ENCODE measurements around the gene ZAR1L.
A peak's percentile ranks its signal among the peaks of the same experiment; 100 is the strongest.

The ZAR1L gene

DNA sequence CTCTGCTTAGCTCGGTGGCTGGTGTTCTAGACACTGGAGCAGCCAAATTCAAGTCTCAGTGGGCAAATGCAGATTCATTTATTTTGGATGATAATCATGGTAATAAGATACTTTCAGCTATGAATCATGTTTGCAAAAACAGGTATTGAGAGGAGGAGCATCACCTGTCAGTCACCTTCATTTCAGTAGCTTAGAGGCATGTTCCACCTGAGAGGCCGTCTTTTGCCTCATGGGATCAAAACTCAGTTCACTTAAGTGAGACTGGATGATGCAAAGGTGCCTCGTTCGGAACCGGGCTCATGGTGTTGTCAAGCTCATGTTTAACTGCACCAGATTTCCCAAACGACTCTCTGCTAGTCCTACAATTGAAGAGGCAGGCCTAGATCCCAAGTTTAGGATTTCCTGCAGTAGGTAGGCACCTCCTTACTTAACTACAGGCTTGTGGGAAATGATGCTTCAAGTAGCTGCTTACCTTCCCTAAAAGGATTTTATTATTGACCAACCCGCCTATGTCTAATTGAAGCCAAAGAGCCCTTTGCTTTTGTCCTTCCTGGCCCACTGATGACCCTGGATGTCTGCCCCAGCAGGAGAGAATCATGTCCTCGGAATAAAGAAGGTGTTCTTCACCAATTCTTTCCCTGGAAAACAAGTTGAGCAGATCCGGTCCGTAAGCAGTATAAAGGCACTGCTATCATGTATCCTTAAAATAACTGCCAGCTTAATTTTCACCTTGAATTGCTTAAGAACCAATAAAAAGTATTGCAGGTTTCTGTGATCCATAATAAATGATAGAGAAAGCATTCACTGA is 60.0 kb downstream of the ZAR1L start:
- Histone ChIP-seq H3K9ac (no peak overlapping the region), H3K79me2 (no peaks in the 10 kb centered on the region), H3K4me2 (ENCODE audit: low read length) (peak overlapping the region; percentile 1), H2AFZ (no peak overlapping the region), H3K9me3 (ENCODE audit: control insufficient read depth, low read length) (no peaks in the 10 kb centered on the region), H3K27ac (peak overlapping the region; percentile 32), H3K4me3 (ENCODE audit: low read depth, low read length) (peak overlapping the region; percentile 8), H3K36me3 (ENCODE audit: control insufficient read depth, insufficient read depth, low read length) (no peaks in the 10 kb centered on the region), H3K27me3 (ENCODE audit: control insufficient read depth, insufficient read depth, low read length) (no peaks in the 10 kb centered on the region), H3K4me1 (no peaks in the 10 kb centered on the region)
- TF ChIP-seq, protein P1, sequence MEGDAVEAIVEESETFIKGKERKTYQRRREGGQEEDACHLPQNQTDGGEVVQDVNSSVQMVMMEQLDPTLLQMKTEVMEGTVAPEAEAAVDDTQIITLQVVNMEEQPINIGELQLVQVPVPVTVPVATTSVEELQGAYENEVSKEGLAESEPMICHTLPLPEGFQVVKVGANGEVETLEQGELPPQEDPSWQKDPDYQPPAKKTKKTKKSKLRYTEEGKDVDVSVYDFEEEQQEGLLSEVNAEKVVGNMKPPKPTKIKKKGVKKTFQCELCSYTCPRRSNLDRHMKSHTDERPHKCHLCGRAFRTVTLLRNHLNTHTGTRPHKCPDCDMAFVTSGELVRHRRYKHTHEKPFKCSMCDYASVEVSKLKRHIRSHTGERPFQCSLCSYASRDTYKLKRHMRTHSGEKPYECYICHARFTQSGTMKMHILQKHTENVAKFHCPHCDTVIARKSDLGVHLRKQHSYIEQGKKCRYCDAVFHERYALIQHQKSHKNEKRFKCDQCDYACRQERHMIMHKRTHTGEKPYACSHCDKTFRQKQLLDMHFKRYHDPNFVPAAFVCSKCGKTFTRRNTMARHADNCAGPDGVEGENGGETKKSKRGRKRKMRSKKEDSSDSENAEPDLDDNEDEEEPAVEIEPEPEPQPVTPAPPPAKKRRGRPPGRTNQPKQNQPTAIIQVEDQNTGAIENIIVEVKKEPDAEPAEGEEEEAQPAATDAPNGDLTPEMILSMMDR (IDR thresholded peaks at IDR 0.05): no peak

DNA sequence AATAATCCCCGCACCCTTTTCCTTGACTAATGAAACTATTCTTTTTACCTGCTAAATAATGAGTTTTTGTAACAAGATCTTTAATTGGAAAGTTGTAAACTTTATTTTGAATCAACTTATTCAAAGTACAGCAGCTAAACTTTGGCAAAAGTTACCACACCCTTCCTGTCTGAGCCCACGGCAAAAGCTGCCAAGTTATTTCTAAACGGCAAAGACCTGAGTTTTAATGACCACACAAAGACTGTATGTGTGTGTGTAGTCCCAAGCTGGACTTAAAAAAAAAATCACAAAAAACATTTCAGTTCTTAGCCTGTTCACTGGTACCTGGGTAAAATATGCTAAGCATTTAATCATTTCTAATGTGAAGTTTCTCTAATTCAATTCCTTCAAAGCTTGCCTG is 60.7 kb downstream of the ZAR1L start:
- Histone ChIP-seq H3K4me2 (ENCODE audit: low read length) (peak overlapping the region; percentile 1), H3K9me3 (ENCODE audit: control insufficient read depth, low read length) (no peaks in the 10 kb centered on the region), H3K36me3 (ENCODE audit: control insufficient read depth, insufficient read depth, low read length) (no peaks in the 10 kb centered on the region), H3K27me3 (ENCODE audit: control insufficient read depth, insufficient read depth, low read length) (no peaks in the 10 kb centered on the region), H3K4me1 (no peaks in the 10 kb centered on the region), H3K79me2 (no peaks in the 10 kb centered on the region), H2AFZ (no peak overlapping the region), H3K4me3 (ENCODE audit: low read depth, low read length) (peak overlapping the region; percentile 8), H3K27ac (peak overlapping the region; percentile 54), H3K9ac (no peak overlapping the region)
- TF ChIP-seq, protein P1 (IDR thresholded peaks at IDR 0.05): no peak

DNA sequence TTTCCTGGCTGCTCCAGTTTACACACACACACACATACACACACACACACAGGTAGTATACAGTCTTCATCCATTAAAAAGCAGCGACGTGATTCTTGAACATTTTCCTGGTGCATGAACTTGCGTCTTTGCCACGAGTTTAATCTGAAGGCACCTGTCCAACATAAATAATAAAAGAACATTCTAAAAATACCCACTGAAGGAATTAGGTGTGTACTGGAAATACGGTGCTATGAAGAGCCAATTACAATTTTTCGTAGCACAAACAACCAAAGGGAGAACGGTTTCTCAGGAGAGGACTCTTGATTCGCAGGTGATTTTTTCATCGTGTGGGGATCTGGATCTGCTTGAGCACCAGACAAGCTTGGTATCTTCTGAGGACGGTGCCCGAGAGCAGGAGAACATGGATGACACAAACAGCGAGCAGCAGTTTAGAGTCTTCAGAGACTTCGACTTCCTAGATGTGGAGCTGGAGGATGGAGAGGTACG is 61.2 kb downstream of the ZAR1L start:
- H3K9ac ChIP-seq: no peak overlapping the region

More for the DNA sequence above, 61.2 kb downstream of the ZAR1L start:
- Histone ChIP-seq H3K27ac (peak overlapping the region; percentile 54), H3K79me2 (no peaks in the 10 kb centered on the region), H3K4me1 (no peaks in the 10 kb centered on the region), H3K27me3 (ENCODE audit: control insufficient read depth, insufficient read depth, low read length) (no peaks in the 10 kb centered on the region), H3K4me3 (ENCODE audit: low read depth, low read length) (peak overlapping the region; percentile 8), H3K9me3 (ENCODE audit: control insufficient read depth, low read length) (no peaks in the 10 kb centered on the region), H3K36me3 (ENCODE audit: control insufficient read depth, insufficient read depth, low read length) (no peaks in the 10 kb centered on the region), H2AFZ (no peak overlapping the region), H3K4me2 (ENCODE audit: low read length) (no peak overlapping the region)
- TF ChIP-seq, protein P1 (IDR thresholded peaks at IDR 0.05): no peak

Data from parathyroid adenoma (tissue), 2 donors.